GM10248 (cell line): ENCODE measurements around the gene NRXN2.
"Not testable (repeated sequence)": the region's sequence is repeated elsewhere in the genome, so short reads cannot be mapped to it uniquely, and the experiment has no call there.

Experiments
- CTCF ChIA-PET: fragments of 300-600 bp; sonication (Branson Sonifier 250); formaldehyde crosslinking; extraction: SDS; loops from one replicate; lab custom pipeline; 2021; ENCODE audit warnings: antibody characterized with exemption; lab: Yijun Ruan, JAX
- POLR2A ChIA-PET: fragments of 350-650 bp; sonication (Branson Sonifier 250); formaldehyde crosslinking; extraction: SDS; loops from one replicate; lab custom pipeline; 2020; ENCODE audit warnings: antibody characterized with exemption; lab: Yijun Ruan, JAX
- DNase-seq: peaks from one replicate; pipeline ENCODE4 v3.0.0; 2012; ENCODE audit errors: extremely low spot score
- CTCF ChIP-seq: IDR thresholded peaks from 2 replicates; pipeline ENCODE4 v1.5.1; 2012; ENCODE audit warnings: mild to moderate bottlenecking, low read depth; ENCODE audit errors: extremely low read depth, missing control alignments, control extremely low read depth

The NRXN2 gene

GRCh38 chr11:64712430-64713015 lies 10.5 kb downstream of the NRXN2 start:
- DNase-seq: no peak
- TF ChIP-seq CTCF: no peak
- ChIA-PET CTCF (interaction anchor here (1.6 kb wide), 1 partner anchor 24 kb away, joined by 4 read pairs; no protein-coding TSS in a partner anchor), POLR2A (no interaction called here)

GRCh38 chr11:64711956-64712362 lies 11.0 kb downstream of the NRXN2 start:
- CTCF ChIA-PET: no interaction called here
- TF ChIP-seq CTCF: no peak
- no peak for DNase-seq
- POLR2A ChIA-PET: no interaction called here

GRCh38 chr11:64711138-64711955 lies 11.7 kb downstream of the NRXN2 start:
- no peak for DNase-seq
- TF ChIP-seq CTCF: no peak
- ChIA-PET CTCF (interaction anchor here (1.0 kb wide), 1 partner anchor 23 kb away, joined by 3 read pairs; no protein-coding TSS in a partner anchor), POLR2A (no interaction called here)

GRCh38 chr11:64710418-64711137 lies 12.4 kb downstream of the NRXN2 start:
- DNase-seq: no peak
- ChIA-PET POLR2A (no interaction called here), CTCF (interaction anchor here (1.0 kb wide), 1 partner anchor 22 kb away, joined by 3 read pairs; no protein-coding TSS in a partner anchor)
- no peak for TF ChIP-seq CTCF

- POLR2A ChIA-PET: no interaction called here
- no peak for DNase-seq
- CTCF ChIA-PET: interaction anchor here (1.4 to 2.0 kb wide), 3 partner anchors 14 to 37 kb away, joined by 5 to 6 read pairs (median 5); no protein-coding TSS in a partner anchor
- TF ChIP-seq CTCF: no peak
Observed at GRCh38 chr11:64705501-64705900, 17.5 kb downstream of the NRXN2 start.

- no peak for TF ChIP-seq CTCF
- DNase-seq: no peak
- CTCF ChIA-PET: interaction anchor here (1.1 to 2.7 kb wide), 6 partner anchors 8 to 254 kb away, joined by 3 to 20 read pairs (median 6); no protein-coding TSS in a partner anchor
- POLR2A ChIA-PET: no interaction called here
Observed at GRCh38 chr11:64703048-64703447, 19.9 kb downstream of the NRXN2 start.

- POLR2A ChIA-PET, DNase-seq: not testable (repeated sequence)
- CTCF ChIA-PET: interaction anchor here (2.0 kb wide), 1 partner anchor 13 kb away, joined by 5 read pairs; no protein-coding TSS in a partner anchor
Observed at GRCh38 chr11:64701956-64702355, 21.0 kb downstream of the NRXN2 start.
